GM19025 (cell line): Measurements from ENCODE around the gene PRKAR1A.

Source experiments
- ATAC-seq: cut with Tn5 transposase; IDR thresholded peaks from one replicate; pipeline ENCODE4 v1.9.1; 2021; ENCODE audit warnings: mild to moderate bottlenecking, low read depth, moderate library complexity; ENCODE audit not compliant: unreplicated experiment

Gene PRKAR1A

GRCh38 chr17:68539548-68540467 is 27.6 kb downstream of the PRKAR1A start:
- no peak for ATAC-seq

- no peak for ATAC-seq
These were observed 28.8 kb downstream of the PRKAR1A start for GRCh38 chr17:68540981-68541380.

- no peak for ATAC-seq
These were observed 29.6 kb downstream of the PRKAR1A start for GRCh38 chr17:68541816-68542215.

GRCh38 chr17:68542698-68543463 is 30.7 kb downstream of the PRKAR1A start:
- ATAC-seq = no peak

- ATAC-seq = no peak
These were observed 32.1 kb downstream of the PRKAR1A start for GRCh38 chr17:68544111-68544915.

- ATAC-seq = no peak
These were observed 44.3 kb downstream of the PRKAR1A start for GRCh38 chr17:68556551-68556950.

- no peak for ATAC-seq
These were observed 47.1 kb downstream of the PRKAR1A start for GRCh38 chr17:68559316-68559715.

GRCh38 chr17:68560966-68561720 is 48.9 kb downstream of the PRKAR1A start:
- no peak for ATAC-seq

GRCh38 chr17:68562736-68563135 is 50.5 kb downstream of the PRKAR1A start:
- ATAC-seq = no peak

GRCh38 chr17:68564415-68565111 is 52.3 kb downstream of the PRKAR1A start:
- no peak for ATAC-seq

- ATAC-seq = no peak
These were observed 53.6 kb downstream of the PRKAR1A start for GRCh38 chr17:68565661-68566441.

GRCh38 chr17:68566442-68566738 is 54.2 kb downstream of the PRKAR1A start:
- ATAC-seq = no peak

GRCh38 chr17:68567035-68567434 is 54.8 kb downstream of the PRKAR1A start:
- no peak for ATAC-seq

- ATAC-seq = no peak
These were observed 55.4 kb downstream of the PRKAR1A start for GRCh38 chr17:68567581-68567980.

GRCh38 chr17:68568581-68568980 is 56.4 kb downstream of the PRKAR1A start:
- ATAC-seq = no peak

GRCh38 chr17:68569346-68569745 is 57.1 kb downstream of the PRKAR1A start:
- no peak for ATAC-seq

GRCh38 chr17:68570526-68570925 is 58.3 kb downstream of the PRKAR1A start:
- ATAC-seq = no peak

- ATAC-seq = no peak
These were observed 60.1 kb downstream of the PRKAR1A start for GRCh38 chr17:68572138-68572842.
